Suprapubic skin (tissue), 4 donors: Measurements from ENCODE around the gene SBK1. TPM values are rescaled to one million over a fixed set of nuclear protein-coding genes. Genes with fewer than 3 reads are reported as not detected.
"Not testable (repeated sequence)": the region's sequence is repeated elsewhere in the genome, so short reads cannot be mapped to it uniquely, and the experiment has no call there.

ENCODE experiments used
- DNase-seq, 2 donors: peaks; one replicate each; pipeline ENCODE4 v3.0.0-alpha.2; 2019; ENCODE audit warnings: low spot score in 2 of 2
- H3K27ac ChIP-seq: fragments of 200-600 bp; sonication (generic); one replicate; pipeline ENCODE4 v1.5.1; 2019
- H3K27me3 ChIP-seq: fragments of 200-600 bp; sonication (generic); one replicate; pipeline ENCODE4 v1.5.1; 2019
- H3K36me3 ChIP-seq: fragments of 200-600 bp; sonication (generic); one replicate; pipeline ENCODE4 v1.5.1; 2019
- H3K4me1 ChIP-seq: fragments of 200-600 bp; sonication (generic); one replicate; pipeline ENCODE4 v1.5.1; 2019
- H3K4me3 ChIP-seq: fragments of 200-600 bp; sonication (generic); one replicate; pipeline ENCODE4 v1.5.1; 2019; ENCODE audit warnings: mild to moderate bottlenecking
- H3K9me3 ChIP-seq: fragments of 200-600 bp; sonication (generic); one replicate; pipeline ENCODE4 v1.5.1; 2019
- EP300 ChIP-seq: sonication (generic); formaldehyde crosslinking; IDR thresholded peaks from one replicate; pipeline ENCODE4 v1.6.1; 2017; ENCODE audit warnings: antibody characterized with exemption
- POLR2A ChIP-seq, 2 donors: fragments of 450-650 bp; IDR thresholded peaks; one replicate each; pipeline ENCODE4 v1.6.1; 2017; ENCODE audit warnings: antibody characterized with exemption in 2 of 2, mild to moderate bottlenecking in 2 of 2, moderate library complexity in 2 of 2
- POLR2AphosphoS5 ChIP-seq, 3 donors: sonication (generic); formaldehyde crosslinking; IDR thresholded peaks; one replicate each; pipeline ENCODE4 v1.6.1; 2017; ENCODE audit warnings: antibody characterized with exemption in 3 of 3
- WGBS: methylation state at CpG from one replicate; pipeline ENCODE4 v1.1.5; 2018; 5-methylcytosine and 5-hydroxymethylcytosine counted together
- total RNA-seq, 4 donors: library from RNA; depleted of rRNA; stranded (reverse); fragments of >200 nt; gene quantifications; one replicate each; pipeline ENCODE4 v1.1.0, GENCODE V29; 2016
- TF ChIP-seq, protein P1 (sequence below), 2 donors: fragments of 200-600 bp in 1 of 2; fragments of 450-650 bp in 1 of 2; sonication (generic) in 1 of 2; IDR thresholded peaks; one replicate each; pipeline ENCODE4 v1.5.1; 2016 to 2019; ENCODE audit warnings: antibody characterized with exemption in 2 of 2, mild to moderate bottlenecking in 1 of 2, moderate library complexity in 1 of 2

The SBK1 gene
- total RNA-seq, 4 donors from 2014 or later: 0.49 to 2.7 (median 2.2) TPM

GRCh38 chr16:28324235-28324886, 32.0 kb downstream of the SBK1 start:
- Histone ChIP-seq H3K27me3 (no peaks in the 10 kb centered on the region), H3K9me3 (no peaks in the 10 kb centered on the region), H3K36me3 (no peaks in the 10 kb centered on the region), H3K4me3 (no peak overlapping the region), H3K4me1 (no peaks in the 10 kb centered on the region), H3K27ac (no peak overlapping the region)
- 78% methylated on average over 5 of the region's 5 CpGs for WGBS
- TF ChIP-seq POLR2AphosphoS5 (IDR thresholded peaks at IDR 0.05) (no peak), EP300 (no peak), POLR2A (IDR thresholded peaks at IDR 0.05) (no peak)
- TF ChIP-seq, protein P1, sequence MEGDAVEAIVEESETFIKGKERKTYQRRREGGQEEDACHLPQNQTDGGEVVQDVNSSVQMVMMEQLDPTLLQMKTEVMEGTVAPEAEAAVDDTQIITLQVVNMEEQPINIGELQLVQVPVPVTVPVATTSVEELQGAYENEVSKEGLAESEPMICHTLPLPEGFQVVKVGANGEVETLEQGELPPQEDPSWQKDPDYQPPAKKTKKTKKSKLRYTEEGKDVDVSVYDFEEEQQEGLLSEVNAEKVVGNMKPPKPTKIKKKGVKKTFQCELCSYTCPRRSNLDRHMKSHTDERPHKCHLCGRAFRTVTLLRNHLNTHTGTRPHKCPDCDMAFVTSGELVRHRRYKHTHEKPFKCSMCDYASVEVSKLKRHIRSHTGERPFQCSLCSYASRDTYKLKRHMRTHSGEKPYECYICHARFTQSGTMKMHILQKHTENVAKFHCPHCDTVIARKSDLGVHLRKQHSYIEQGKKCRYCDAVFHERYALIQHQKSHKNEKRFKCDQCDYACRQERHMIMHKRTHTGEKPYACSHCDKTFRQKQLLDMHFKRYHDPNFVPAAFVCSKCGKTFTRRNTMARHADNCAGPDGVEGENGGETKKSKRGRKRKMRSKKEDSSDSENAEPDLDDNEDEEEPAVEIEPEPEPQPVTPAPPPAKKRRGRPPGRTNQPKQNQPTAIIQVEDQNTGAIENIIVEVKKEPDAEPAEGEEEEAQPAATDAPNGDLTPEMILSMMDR (IDR thresholded peaks at IDR 0.05): no peak
- DNase-seq: peak in 1 of 2 donors; percentile 49

DNA sequence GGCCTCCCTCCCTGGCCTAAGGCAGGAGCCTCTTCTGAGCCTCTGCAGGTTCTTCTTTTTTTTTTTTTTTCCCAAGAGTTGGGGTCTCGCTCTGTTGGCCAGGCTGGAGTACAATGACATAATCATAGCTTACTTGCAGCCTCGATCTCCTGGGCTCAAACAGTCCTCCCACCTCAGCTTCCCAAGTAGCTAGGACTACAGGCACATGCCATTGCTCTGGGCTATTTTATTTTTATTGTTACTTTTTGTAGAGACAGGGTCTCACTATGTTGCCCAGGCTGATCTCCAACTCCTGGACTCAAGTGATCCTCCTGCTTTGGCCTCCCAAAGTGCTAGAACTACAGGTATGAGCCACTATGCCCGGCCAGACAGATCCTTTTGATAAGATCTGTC, 32.6 kb downstream of the SBK1 start:
- Histone ChIP-seq H3K27ac (no peak overlapping the region), H3K9me3 (no peaks in the 10 kb centered on the region), H3K36me3 (no peaks in the 10 kb centered on the region), H3K4me1 (no peaks in the 10 kb centered on the region), H3K4me3 (no peak overlapping the region), H3K27me3 (no peaks in the 10 kb centered on the region)
- 69% methylated on average over 3 of the region's 3 CpGs for WGBS
- TF ChIP-seq, protein P1 (IDR thresholded peaks at IDR 0.05): no peak
- TF ChIP-seq EP300 (no peak), POLR2AphosphoS5 (IDR thresholded peaks at IDR 0.05) (no peak), POLR2A (IDR thresholded peaks at IDR 0.05) (no peak)
- peak in 1 of 2 donors; percentile 24 for DNase-seq

GRCh38 chr16:28326881-28327610, 34.7 kb downstream of the SBK1 start:
- Histone ChIP-seq H3K27ac (no peak overlapping the region), H3K9me3 (no peaks in the 10 kb centered on the region), H3K4me1 (no peaks in the 10 kb centered on the region), H3K36me3 (no peaks in the 10 kb centered on the region), H3K4me3 (no peak overlapping the region), H3K27me3 (no peaks in the 10 kb centered on the region)
- WGBS: 74% methylated on average over 12 of the region's 12 CpGs
- DNase-seq: peak in 1 of 2 donors; percentile 80
- TF ChIP-seq POLR2A (IDR thresholded peaks at IDR 0.05): no peak
- TF ChIP-seq, protein P1 (IDR thresholded peaks at IDR 0.05): peak in 1 of 2 donors; percentile 56
- no peak for TF ChIP-seq POLR2AphosphoS5 (IDR thresholded peaks at IDR 0.05)
- no peak for TF ChIP-seq EP300

DNA sequence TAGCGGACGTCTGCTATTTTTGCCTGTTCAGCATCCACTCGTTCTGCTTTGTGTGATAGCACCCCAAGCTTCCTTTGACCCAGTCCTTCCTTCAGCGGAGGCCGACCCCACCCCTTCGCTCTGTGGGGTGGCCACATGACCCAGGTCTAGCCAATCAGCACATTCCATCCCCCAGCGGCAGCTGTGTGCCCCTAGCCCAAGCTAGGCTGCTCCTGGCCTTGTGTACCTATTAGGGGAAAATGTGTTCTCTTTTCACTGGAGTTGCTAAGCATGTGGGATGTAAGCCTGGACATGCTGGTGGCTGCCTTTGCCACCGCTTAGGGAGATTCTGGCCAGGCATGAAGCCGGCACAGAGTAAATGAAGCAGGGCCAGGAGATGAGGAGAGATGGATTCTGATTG, 37.9 kb downstream of the SBK1 start:
- 19% methylated on average over 5 of the region's 9 CpGs for WGBS
- not testable (repeated sequence) for H3K27ac ChIP-seq, H3K4me1 ChIP-seq, H3K4me3 ChIP-seq, H3K36me3 ChIP-seq, H3K9me3 ChIP-seq, H3K27me3 ChIP-seq
- peak in 1 of 2 donors; percentile 38 for DNase-seq

- not testable (repeated sequence) for H3K4me1 ChIP-seq, H3K36me3 ChIP-seq, H3K9me3 ChIP-seq, H3K27ac ChIP-seq, H3K4me3 ChIP-seq, H3K27me3 ChIP-seq, DNase-seq
- 100% methylated on average over 1 of the region's 2 CpGs for WGBS
Measured at GRCh38 chr16:28330981-28331380, 38.7 kb downstream of the SBK1 start.

DNA sequence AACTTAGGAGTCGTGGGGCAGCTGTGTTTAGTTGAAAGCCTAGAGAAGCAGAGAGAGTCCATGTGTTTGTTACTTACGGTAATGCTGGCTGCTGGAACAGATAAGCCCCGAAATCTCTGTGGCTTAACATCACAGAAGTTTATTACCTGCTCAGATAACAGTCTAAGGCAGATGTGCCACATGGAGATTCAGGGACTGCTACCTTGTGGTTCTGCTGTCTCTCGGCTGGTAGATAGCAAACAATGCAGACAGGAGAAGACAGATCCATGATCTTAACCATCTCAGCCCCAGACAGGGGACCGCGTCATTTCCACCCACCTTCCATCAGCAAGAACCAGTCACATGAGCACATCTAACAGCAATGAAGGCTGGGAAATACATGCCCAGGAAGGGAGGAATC, 40.3 kb downstream of the SBK1 start:
- not testable (repeated sequence) for H3K27me3 ChIP-seq, H3K27ac ChIP-seq, H3K4me1 ChIP-seq, H3K9me3 ChIP-seq, DNase-seq, H3K36me3 ChIP-seq, H3K4me3 ChIP-seq
- 56% methylated on average over 6 of the region's 6 CpGs for WGBS

- H3K4me3 ChIP-seq, H3K36me3 ChIP-seq, H3K27ac ChIP-seq, H3K4me1 ChIP-seq, H3K27me3 ChIP-seq, DNase-seq, H3K9me3 ChIP-seq: not testable (repeated sequence)
- 79% methylated on average over 8 of the region's 8 CpGs for WGBS
Measured at GRCh38 chr16:28335678-28336077, 43.4 kb downstream of the SBK1 start.

GRCh38 chr16:28336940-28337710, 44.8 kb downstream of the SBK1 start:
- H3K4me1 ChIP-seq, H3K9me3 ChIP-seq, H3K27ac ChIP-seq, DNase-seq, H3K36me3 ChIP-seq, H3K4me3 ChIP-seq, H3K27me3 ChIP-seq: not testable (repeated sequence)
- 75% methylated on average over 3 of the region's 5 CpGs for WGBS

DNA sequence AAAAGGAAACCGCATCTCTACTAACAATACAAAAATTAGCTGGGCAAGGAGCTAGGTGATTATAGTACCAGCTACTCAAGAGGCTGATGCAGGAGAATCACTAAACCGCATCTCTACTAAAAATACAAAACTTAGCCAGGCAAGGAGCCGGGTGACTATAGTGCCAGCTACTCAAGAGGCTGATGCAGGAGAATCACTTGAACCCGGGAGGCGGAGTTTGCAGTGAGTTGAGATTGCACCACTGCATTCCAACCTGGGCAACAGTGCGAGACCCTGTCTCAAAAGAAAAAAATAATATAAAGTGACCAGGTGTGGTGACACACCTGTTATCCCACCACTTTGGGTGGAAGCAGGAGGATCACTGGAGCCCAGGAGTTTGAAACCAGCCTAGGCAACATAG, 45.9 kb downstream of the SBK1 start:
- H3K27ac ChIP-seq, H3K4me1 ChIP-seq, H3K27me3 ChIP-seq, H3K4me3 ChIP-seq, DNase-seq, H3K9me3 ChIP-seq, H3K36me3 ChIP-seq: not testable (repeated sequence)
- WGBS: 96% methylated on average over 6 of the region's 6 CpGs

- WGBS: no CpG with 5 or more reads among the region's 5 CpGs
- H3K36me3 ChIP-seq, H3K4me3 ChIP-seq, H3K27ac ChIP-seq, DNase-seq, H3K4me1 ChIP-seq, H3K27me3 ChIP-seq, H3K9me3 ChIP-seq: not testable (repeated sequence)
Measured at GRCh38 chr16:28362600-28362999, 70.3 kb downstream of the SBK1 start.
